ENCODE results near the gene ARL13A.

Gene ARL13A

GRCh38 chrX:101040197-101040596 lies 70.7 kb downstream of the ARL13A start:
- TF ChIP-seq CTCF (IDR thresholded peaks at IDR 0.05; ENCODE audit: extremely low read depth, insufficient read depth, missing control alignments), result no peak
- DNase-seq (ENCODE audit: low spot score), result no peak
- in situ Hi-C loops (cut with MboI; ENCODE audit: low pct_unique_long_range_greater_than_20kb, low sequenced_read_pairs, unreplicated experiment), result no loop called here

Measured in GM13977 (cell line).